Fibroblast of skin of left quadriceps (primary cell): ENCODE data around the gene ZNF414.
A peak's percentile ranks its signal among the peaks of the same experiment; 100 is the strongest.
"Not testable (repeated sequence)": the region's sequence is repeated elsewhere in the genome, so short reads cannot be mapped to it uniquely, and the experiment has no call there.

Experiments
- DNase-seq, 2 experiments: peaks; one replicate each; pipeline ENCODE4 v3.0.0-alpha.2; 2013; ENCODE audit warnings: low read depth in 2 of 2

Gene ZNF414

GRCh38 chr19:8517551-8518442, 3.8 kb upstream of the ZNF414 start:
- DNase-seq = peak; percentile 23 to 25

- no peak for DNase-seq
These were observed 1.4 kb upstream of the ZNF414 start for GRCh38 chr19:8515317-8515716.

DNA sequence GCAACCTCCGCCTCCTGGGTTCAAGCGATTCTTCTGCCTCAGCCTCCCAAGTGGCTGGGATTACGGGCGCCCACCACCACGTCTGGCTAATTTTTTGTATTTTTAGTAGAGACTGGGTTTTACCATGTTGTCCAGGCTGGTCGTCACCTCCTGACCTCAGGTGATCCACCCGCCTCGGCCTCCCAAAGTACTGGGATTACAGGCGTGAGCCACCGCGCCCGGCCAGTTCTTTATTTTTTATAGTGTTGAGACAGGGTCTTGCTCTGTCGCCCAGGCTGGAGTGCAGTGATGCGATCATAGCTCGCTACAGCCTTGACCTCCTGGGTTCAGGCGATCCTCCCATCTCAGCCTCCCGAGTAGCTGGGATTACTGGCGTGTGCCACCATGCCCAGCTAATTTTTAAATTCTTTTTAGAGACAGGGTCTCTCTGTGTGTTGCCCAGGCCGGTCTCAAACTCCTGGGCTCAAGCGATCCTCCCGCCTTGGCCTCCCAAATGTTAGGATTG, 590 bp upstream of the ZNF414 start:
- not testable (repeated sequence) for DNase-seq

GRCh38 chr19:8513036-8513686, 806 bp downstream of the ZNF414 start:
- DNase-seq = no peak

DNA sequence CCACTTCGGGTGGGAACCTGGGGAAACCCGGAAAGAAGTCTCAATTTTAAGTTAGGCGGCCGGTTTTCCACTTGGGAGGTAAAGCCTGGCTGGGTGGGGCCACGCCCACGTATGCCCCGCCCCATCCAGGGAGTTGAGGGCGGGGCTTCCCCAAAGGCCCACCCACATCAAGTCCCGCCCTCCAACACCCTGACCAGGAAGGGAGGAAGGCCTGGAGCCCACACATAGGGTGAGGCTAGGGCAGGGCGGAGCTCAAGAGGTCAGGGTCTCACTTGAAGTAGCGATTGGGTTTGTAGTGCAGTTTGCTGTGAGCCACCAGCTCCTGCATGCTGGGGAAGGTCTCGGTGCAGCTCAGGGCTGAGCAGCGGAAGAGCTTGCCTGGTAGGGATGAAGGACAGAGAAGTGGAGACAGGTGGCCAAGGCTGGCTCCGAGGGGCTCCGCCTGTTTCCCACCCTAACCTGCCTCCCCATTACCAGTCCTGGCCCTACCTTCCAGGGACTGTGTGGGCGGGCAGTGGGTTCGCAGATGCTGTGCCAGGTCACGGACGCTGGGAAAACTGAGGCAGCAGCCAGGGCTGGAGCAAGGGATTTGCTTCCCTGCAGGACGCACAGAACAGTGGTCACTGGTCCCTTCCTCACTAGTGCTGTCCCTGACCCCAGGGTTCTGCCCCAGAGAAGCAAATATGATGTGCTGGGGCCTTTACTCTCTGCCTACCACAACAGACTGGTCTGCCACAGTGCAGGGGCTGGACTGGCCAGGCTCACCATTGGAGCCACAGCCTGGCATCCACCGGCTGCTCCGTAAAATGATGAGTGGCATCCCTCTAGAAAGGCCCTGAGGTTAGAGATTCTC, 1.6 kb downstream of the ZNF414 start:
- DNase-seq = no peak

GRCh38 chr19:8511573-8512101, 2.3 kb downstream of the ZNF414 start:
- no peak for DNase-seq

DNA sequence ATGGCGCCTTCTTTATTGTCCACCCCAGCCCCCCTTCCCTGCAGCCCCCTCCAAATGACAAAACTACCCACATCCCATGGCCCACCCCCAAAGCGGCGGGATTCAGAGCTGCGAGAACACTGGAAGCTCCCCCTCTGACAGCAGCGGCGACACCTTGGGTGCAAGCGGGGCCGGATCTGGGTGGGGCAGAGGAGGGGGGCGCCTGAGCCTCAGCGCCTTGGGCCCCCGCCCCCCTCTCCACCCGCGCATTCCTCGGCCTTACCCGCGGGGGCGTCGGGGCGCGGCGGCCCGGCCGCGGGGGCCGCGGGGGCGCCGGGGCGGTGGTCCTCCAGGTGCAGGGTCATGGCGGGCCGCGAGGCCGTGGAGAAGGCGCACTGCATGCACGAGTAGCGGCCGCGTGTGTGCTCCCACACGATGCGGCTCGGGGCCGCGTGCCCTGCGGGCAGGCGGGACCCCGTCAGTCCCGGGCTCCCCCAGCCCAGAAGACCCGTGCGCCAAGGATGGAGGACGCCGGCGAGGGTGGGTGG, 3.3 kb downstream of the ZNF414 start:
- DNase-seq = no peak

DNA sequence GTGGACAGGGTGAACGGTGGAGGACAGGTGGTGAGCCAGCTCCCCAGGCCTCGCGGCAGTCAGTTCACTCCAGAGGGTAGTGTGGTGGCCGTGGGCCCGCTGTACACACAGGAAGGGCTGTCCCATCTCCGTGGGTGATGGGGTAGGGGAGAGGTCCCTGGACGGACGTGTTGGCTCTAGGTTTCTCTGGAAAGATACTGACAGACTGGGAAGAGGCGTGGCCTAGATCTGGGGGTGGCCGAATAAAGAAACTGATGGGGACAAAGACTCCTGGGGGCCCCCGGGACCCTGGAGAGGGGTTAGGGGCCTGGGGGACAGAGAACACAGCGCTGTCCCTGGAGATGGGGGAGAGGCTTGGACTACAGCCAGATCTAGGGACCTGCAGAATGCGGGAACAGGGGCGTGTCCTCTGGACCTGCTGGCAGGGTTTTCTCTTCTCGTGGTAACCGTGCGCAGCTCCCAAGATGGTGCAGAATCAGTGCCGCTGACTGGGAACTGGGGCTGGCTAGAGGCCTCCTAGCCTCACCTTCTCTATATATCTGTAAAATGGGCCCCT, 7.5 kb downstream of the ZNF414 start:
- DNase-seq = no peak

DNA sequence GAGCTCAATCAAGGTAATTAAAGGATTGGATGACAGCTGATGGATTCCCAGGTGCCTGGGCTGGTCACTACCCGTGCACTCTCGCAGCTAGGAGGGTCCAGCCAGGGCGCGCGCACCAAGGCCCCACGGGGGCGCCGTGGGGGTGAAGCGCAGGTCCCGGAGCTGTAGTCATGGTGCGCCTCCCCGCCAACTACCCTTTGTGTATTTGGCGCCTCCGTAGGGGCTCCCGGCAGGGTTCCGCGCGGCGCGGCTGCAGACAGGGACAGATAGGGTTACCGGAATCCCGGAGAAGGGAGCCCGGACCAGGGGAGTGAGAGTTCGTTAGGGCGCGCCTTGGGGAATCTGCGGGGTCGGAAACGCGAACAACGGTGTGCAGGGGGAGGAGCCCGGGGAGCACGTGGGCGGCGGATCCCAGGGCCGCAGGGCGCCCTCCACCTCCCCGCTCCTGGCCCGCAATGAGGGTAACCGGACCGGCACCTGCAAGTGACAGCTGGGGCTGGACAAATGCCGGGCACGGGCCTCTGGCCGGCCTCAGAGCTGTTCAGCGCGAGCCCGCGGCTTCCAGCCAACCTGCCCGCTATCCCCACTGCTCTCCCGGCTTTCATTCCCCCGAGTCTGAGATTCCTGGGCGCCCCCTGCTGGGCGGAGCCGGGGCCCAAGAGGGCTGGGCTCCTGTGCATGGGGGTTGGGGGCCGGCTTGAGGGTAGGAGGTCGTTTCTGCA, 8.1 kb downstream of the ZNF414 start:
- peak; percentile 21 to 37 for DNase-seq

DNA sequence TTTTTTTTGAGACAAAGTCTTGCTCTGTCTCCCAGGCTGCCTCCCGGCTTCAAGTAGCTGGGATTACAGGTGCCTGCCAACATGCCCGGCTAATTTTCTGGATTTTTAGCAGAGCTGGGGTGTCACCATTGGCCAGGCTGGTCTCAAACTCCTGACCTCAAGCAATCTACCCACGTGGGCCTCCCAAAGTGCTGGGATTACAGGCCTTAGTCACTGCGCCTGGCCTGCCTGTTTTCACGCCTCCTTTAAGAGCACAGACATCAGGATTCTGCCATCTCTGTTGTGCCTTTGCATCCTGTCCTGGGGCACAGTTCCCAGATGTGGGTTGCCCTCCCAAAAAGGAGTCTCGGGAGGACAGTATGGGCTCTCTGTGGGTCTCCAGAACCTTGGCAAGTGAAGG, 9.0 kb downstream of the ZNF414 start:
- no peak for DNase-seq

GRCh38 chr19:8504171-8504570, 9.8 kb downstream of the ZNF414 start:
- DNase-seq = no peak

DNA sequence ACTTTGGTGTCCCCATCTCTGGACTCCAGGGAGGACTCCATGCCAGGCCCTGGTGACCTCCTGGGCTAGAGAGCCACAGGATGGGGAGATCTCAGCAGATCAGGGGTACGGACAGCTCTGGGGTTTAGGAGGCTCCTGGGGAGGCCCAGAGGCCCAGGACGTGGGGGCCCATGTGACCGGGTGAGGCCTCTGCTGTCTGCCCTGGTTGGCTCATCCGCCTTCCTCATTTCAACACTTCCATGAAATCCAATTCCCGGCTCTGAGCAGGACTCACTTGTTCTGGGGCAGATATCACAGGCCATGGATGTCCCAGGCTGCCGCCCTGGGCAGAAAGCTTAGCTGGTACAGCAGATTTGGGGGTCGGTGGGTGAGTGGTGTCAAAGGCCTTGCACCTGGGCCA, 10.5 kb downstream of the ZNF414 start:
- no peak for DNase-seq

GRCh38 chr19:8501981-8502380, 12.0 kb downstream of the ZNF414 start:
- DNase-seq = no peak

- no peak for DNase-seq
These were observed 12.5 kb downstream of the ZNF414 start for GRCh38 chr19:8501516-8501915.

GRCh38 chr19:8500158-8500557, 13.8 kb downstream of the ZNF414 start:
- DNase-seq = no peak

DNA sequence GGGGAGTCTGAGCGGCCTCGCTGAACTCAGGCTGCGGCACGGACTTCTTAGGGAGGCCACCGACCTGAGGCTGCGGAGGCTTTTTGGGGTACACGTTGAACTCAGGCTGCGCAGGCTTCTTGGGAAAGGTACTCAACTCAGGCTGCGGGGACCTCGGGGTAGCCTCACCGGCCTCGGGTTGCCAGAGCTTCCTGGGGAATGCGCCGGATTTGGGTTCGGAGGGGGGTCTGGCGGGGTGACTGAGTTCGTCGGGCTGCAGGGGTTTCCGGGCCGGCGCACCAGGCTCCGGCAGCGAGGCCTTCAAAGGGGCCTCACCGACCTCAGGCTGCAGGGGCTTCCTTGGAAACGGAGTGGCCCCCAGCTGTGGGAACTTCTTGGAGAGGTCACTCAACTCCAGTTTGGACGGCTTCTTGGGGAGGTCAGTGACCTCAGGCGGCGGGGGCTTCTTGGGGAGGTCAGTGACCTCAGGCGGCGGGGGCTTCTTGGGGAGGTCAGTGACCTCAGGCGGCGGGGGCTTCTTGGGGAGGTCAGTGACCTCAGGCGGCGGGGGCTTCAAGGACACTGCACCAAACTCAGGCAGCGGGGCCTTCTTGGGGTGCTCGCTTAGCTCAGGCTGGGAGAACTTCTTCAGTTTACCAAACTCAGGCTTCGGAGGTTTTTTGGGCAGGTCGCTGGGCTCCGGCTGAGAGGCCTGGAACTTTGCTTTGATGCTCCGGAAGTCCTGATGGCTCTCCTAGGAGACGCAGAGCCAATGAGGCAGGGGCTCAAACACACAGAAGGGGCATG, 14.7 kb downstream of the ZNF414 start:
- no peak for DNase-seq

GRCh38 chr19:8498295-8498694, 15.7 kb downstream of the ZNF414 start:
- no peak for DNase-seq

GRCh38 chr19:8494158-8494557, 19.8 kb downstream of the ZNF414 start:
- DNase-seq = no peak

- no peak for DNase-seq
These were observed 22.4 kb downstream of the ZNF414 start for GRCh38 chr19:8491574-8491973.

- no peak for DNase-seq
These were observed 23.1 kb downstream of the ZNF414 start for GRCh38 chr19:8490873-8491272.
